Chondrocyte (in vitro differentiated cells): ENCODE results near the gene SANBR. TPM values are rescaled to one million over a fixed set of nuclear protein-coding genes. Genes with fewer than 3 reads are reported as not detected.

Experiments
- DNase-seq: peaks from one replicate; pipeline ENCODE4 v3.0.0; 2021; ENCODE audit warnings: mixed read lengths, low spot score
- H3K27ac Mint-ChIP-seq: one replicate; pipeline ENCODE4 v1.8.0; 2021; ENCODE audit warnings: mild to moderate bottlenecking, moderate library complexity, mixed read lengths; ENCODE audit not compliant: unreplicated experiment
- H3K27me3 Mint-ChIP-seq: 2 replicates; pipeline ENCODE4 v1.8.0; 2021; ENCODE audit warnings: low read depth, mixed read lengths
- H3K36me3 Mint-ChIP-seq: 2 replicates; pipeline ENCODE4 v1.8.0; 2021; ENCODE audit warnings: low read depth, mixed read lengths
- H3K4me1 Mint-ChIP-seq: 2 replicates; pipeline ENCODE4 v1.8.0; 2021; ENCODE audit warnings: low read depth, mild to moderate bottlenecking, mixed read lengths
- H3K4me3 Mint-ChIP-seq: one replicate; pipeline ENCODE4 v1.8.0; 2021; ENCODE audit warnings: mild to moderate bottlenecking, moderate library complexity, mixed read lengths; ENCODE audit not compliant: unreplicated experiment
- H3K9me3 Mint-ChIP-seq: 2 replicates; pipeline ENCODE4 v1.8.0; 2021; ENCODE audit warnings: low read depth, mixed read lengths
- CTCF ChIP-seq: fragments of 200-600 bp; sonication (generic); IDR thresholded peaks from 2 replicates; pipeline ENCODE4 v1.5.0; 2021; ENCODE audit warnings: antibody characterized with exemption, mild to moderate bottlenecking, moderate library complexity
- total RNA-seq: library from RNA; stranded (reverse); gene quantifications from 3 replicates; pipeline ENCODE4 v1.2.1, GENCODE V29; 2021

The SANBR gene
- total RNA-seq, 1 donor from 2014 or later: 12.1 TPM

GRCh38 chr2:61045999-61046398 is 19.7 kb upstream of the SANBR start:
- H3K27ac Mint-ChIP-seq: peak overlapping the region; percentile 78
- TF ChIP-seq CTCF: no peak

GRCh38 chr2:61055557-61055956 is 10.1 kb upstream of the SANBR start:
- no peaks in the 10 kb centered on the region for H3K9me3 Mint-ChIP-seq
- no peaks in the 10 kb centered on the region for H3K27me3 Mint-ChIP-seq
- TF ChIP-seq CTCF: no peak
- H3K4me3 Mint-ChIP-seq: no peak overlapping the region
- no peak for DNase-seq
- peaks cover 6% of the 10 kb centered on the region for H3K36me3 Mint-ChIP-seq
- peaks cover 8% of the 10 kb centered on the region for H3K4me1 Mint-ChIP-seq
- peak overlapping the region; percentile 66 for H3K27ac Mint-ChIP-seq

More at GRCh38 chr2:61045999-61046398, 19.7 kb upstream of the SANBR start:
- H3K27me3 Mint-ChIP-seq: no peaks in the 10 kb centered on the region
- peaks cover 14% of the 10 kb centered on the region for H3K36me3 Mint-ChIP-seq
- no peaks in the 10 kb centered on the region for H3K9me3 Mint-ChIP-seq
- peaks cover 14% of the 10 kb centered on the region for H3K4me1 Mint-ChIP-seq
- no peak overlapping the region for H3K4me3 Mint-ChIP-seq
- no peak for DNase-seq

- no peaks in the 10 kb centered on the region for H3K9me3 Mint-ChIP-seq
- H3K27ac Mint-ChIP-seq: no peak overlapping the region
- peaks cover 6% of the 10 kb centered on the region for H3K36me3 Mint-ChIP-seq
- peaks cover 8% of the 10 kb centered on the region for H3K4me1 Mint-ChIP-seq
- TF ChIP-seq CTCF: no peak
- no peak overlapping the region for H3K4me3 Mint-ChIP-seq
- H3K27me3 Mint-ChIP-seq: no peaks in the 10 kb centered on the region
- no peak for DNase-seq
Measured at GRCh38 chr2:61057562-61057961, 8.1 kb upstream of the SANBR start.

- no peak for DNase-seq
- H3K27me3 Mint-ChIP-seq: no peaks in the 10 kb centered on the region
- H3K36me3 Mint-ChIP-seq: peaks cover 6% of the 10 kb centered on the region
- TF ChIP-seq CTCF: no peak
- H3K27ac Mint-ChIP-seq: no peak overlapping the region
- H3K9me3 Mint-ChIP-seq: no peaks in the 10 kb centered on the region
- H3K4me1 Mint-ChIP-seq: peaks cover 8% of the 10 kb centered on the region
- no peak overlapping the region for H3K4me3 Mint-ChIP-seq
Measured at GRCh38 chr2:61059382-61059781, 6.3 kb upstream of the SANBR start.

GRCh38 chr2:61074100-61074499 is 8.4 kb downstream of the SANBR start:
- peaks cover 13% of the 10 kb centered on the region for H3K36me3 Mint-ChIP-seq
- no peak overlapping the region for H3K4me3 Mint-ChIP-seq
- no peak for TF ChIP-seq CTCF
- DNase-seq: no peak
- H3K27me3 Mint-ChIP-seq: no peaks in the 10 kb centered on the region
- H3K9me3 Mint-ChIP-seq: no peaks in the 10 kb centered on the region
- H3K4me1 Mint-ChIP-seq: no peaks in the 10 kb centered on the region
- no peak overlapping the region for H3K27ac Mint-ChIP-seq
